HUES48 (cell line): ENCODE measurements around the gene CDC42BPB.
A peak's percentile ranks its signal among the peaks of the same experiment; 100 is the strongest.

Source experiments
- H3K27ac ChIP-seq: one replicate; pipeline ENCODE4 v1.7.0; 2013; ENCODE audit warnings: low read depth, low read length, inconsistent platforms
- H3K27me3 ChIP-seq: 2 replicates; pipeline ENCODE4 v1.6.1; 2013; ENCODE audit warnings: mild to moderate bottlenecking, low read length; ENCODE audit not compliant: control insufficient read depth, insufficient read depth
- H3K36me3 ChIP-seq: 2 replicates; pipeline ENCODE4 v1.6.1; 2013; ENCODE audit warnings: low read length; ENCODE audit not compliant: control insufficient read depth, insufficient read depth
- H3K4me1 ChIP-seq: 2 replicates; pipeline ENCODE4 v1.6.1; 2013; ENCODE audit warnings: mild to moderate bottlenecking, low read length; ENCODE audit not compliant: control insufficient read depth, insufficient read depth
- H3K4me3 ChIP-seq: 2 replicates; pipeline ENCODE4 v1.5.1; 2013; ENCODE audit warnings: mild to moderate bottlenecking, low read depth, low read length
- H3K9ac ChIP-seq: 2 replicates; pipeline ENCODE4 v1.6.1; 2013; ENCODE audit warnings: mild to moderate bottlenecking, low read depth, low read length, moderate library complexity
- H3K9me3 ChIP-seq: 2 replicates; pipeline ENCODE4 v1.6.1; 2013; ENCODE audit warnings: low read length; ENCODE audit not compliant: control insufficient read depth, insufficient read depth

Gene CDC42BPB

GRCh38 chr14:103070263-103070885, 13.0 kb upstream of the CDC42BPB start:
- Histone ChIP-seq H3K4me1 (no peaks in the 10 kb centered on the region), H3K27me3 (peaks cover 4% of the 10 kb centered on the region; the same call in 1 of the 2 replicates), H3K9me3 (no peaks in the 10 kb centered on the region), H3K27ac (no peak overlapping the region), H3K4me3 (no peak overlapping the region), H3K36me3 (no peaks in the 10 kb centered on the region), H3K9ac (no peak overlapping the region)

GRCh38 chr14:103068351-103069073, 11.2 kb upstream of the CDC42BPB start:
- H3K27me3 ChIP-seq = no peaks in the 10 kb centered on the region
- no peak overlapping the region for H3K9ac ChIP-seq
- no peaks in the 10 kb centered on the region for H3K9me3 ChIP-seq
- no peaks in the 10 kb centered on the region for H3K4me1 ChIP-seq
- H3K4me3 ChIP-seq = no peak overlapping the region
- no peak overlapping the region for H3K27ac ChIP-seq
- H3K36me3 ChIP-seq = no peaks in the 10 kb centered on the region

- no peak overlapping the region for H3K27ac ChIP-seq
- no peaks in the 10 kb centered on the region for H3K4me1 ChIP-seq
- no peaks in the 10 kb centered on the region for H3K36me3 ChIP-seq
- H3K27me3 ChIP-seq = no peaks in the 10 kb centered on the region; the same call in 1 of the 2 replicates
- H3K9ac ChIP-seq = no peak overlapping the region
- no peaks in the 10 kb centered on the region for H3K9me3 ChIP-seq
- no peak overlapping the region for H3K4me3 ChIP-seq
Measured at GRCh38 chr14:103067231-103067954, 10.0 kb upstream of the CDC42BPB start.

GRCh38 chr14:103066399-103066798, 9.1 kb upstream of the CDC42BPB start:
- H3K36me3 ChIP-seq = no peaks in the 10 kb centered on the region
- H3K4me1 ChIP-seq = no peaks in the 10 kb centered on the region
- H3K27me3 ChIP-seq = no peaks in the 10 kb centered on the region; the same call in 1 of the 2 replicates
- no peak overlapping the region for H3K9ac ChIP-seq
- no peaks in the 10 kb centered on the region for H3K9me3 ChIP-seq
- H3K4me3 ChIP-seq = no peak overlapping the region
- no peak overlapping the region for H3K27ac ChIP-seq

GRCh38 chr14:103065861-103066260, 8.5 kb upstream of the CDC42BPB start:
- Histone ChIP-seq H3K9ac (no peak overlapping the region), H3K36me3 (no peaks in the 10 kb centered on the region), H3K9me3 (no peaks in the 10 kb centered on the region), H3K27me3 (no peaks in the 10 kb centered on the region; the same call in 1 of the 2 replicates), H3K4me1 (no peaks in the 10 kb centered on the region), H3K27ac (no peak overlapping the region), H3K4me3 (no peak overlapping the region)

GRCh38 chr14:103064978-103065377, 7.6 kb upstream of the CDC42BPB start:
- Histone ChIP-seq H3K36me3 (no peaks in the 10 kb centered on the region), H3K4me3 (no peak overlapping the region), H3K27ac (no peak overlapping the region), H3K4me1 (no peaks in the 10 kb centered on the region), H3K9ac (no peak overlapping the region), H3K9me3 (no peaks in the 10 kb centered on the region), H3K27me3 (no peaks in the 10 kb centered on the region; the same call in 1 of the 2 replicates)

- H3K9ac ChIP-seq = no peak overlapping the region
- H3K9me3 ChIP-seq = no peaks in the 10 kb centered on the region
- H3K27ac ChIP-seq = no peak overlapping the region
- H3K36me3 ChIP-seq = no peaks in the 10 kb centered on the region
- H3K4me1 ChIP-seq = no peaks in the 10 kb centered on the region
- H3K27me3 ChIP-seq = no peaks in the 10 kb centered on the region; the same call in 1 of the 2 replicates
- no peak overlapping the region for H3K4me3 ChIP-seq
Measured at GRCh38 chr14:103064436-103064835, 7.1 kb upstream of the CDC42BPB start.

- Histone ChIP-seq H3K27me3 (no peaks in the 10 kb centered on the region; the same call in 1 of the 2 replicates), H3K9me3 (no peaks in the 10 kb centered on the region), H3K9ac (no peak overlapping the region), H3K27ac (no peak overlapping the region), H3K4me3 (no peak overlapping the region), H3K4me1 (no peaks in the 10 kb centered on the region), H3K36me3 (no peaks in the 10 kb centered on the region)
Measured at GRCh38 chr14:103061482-103061976, 4.2 kb upstream of the CDC42BPB start.

GRCh38 chr14:103059556-103059955, 2.2 kb upstream of the CDC42BPB start:
- Histone ChIP-seq H3K36me3 (no peaks in the 10 kb centered on the region), H3K27ac (no peak overlapping the region), H3K9me3 (no peaks in the 10 kb centered on the region), H3K4me1 (0 out of 2 replicates have a peak, but pooled peaks cover 7% of the 10 kb centered on the region), H3K9ac (no peak overlapping the region), H3K4me3 (no peak overlapping the region), H3K27me3 (no peaks in the 10 kb centered on the region; the same call in 1 of the 2 replicates)

GRCh38 chr14:103058164-103059055, 1.1 kb upstream of the CDC42BPB start:
- Histone ChIP-seq H3K27me3 (no peaks in the 10 kb centered on the region; the same call in 1 of the 2 replicates), H3K4me3 (peak overlapping the region; percentile 88), H3K9ac (0 out of 2 replicates have a peak overlapping the region, but pooled peaks have one; percentile 35), H3K4me1 (0 out of 2 replicates have a peak, but pooled peaks cover 7% of the 10 kb centered on the region), H3K27ac (peak overlapping the region; percentile 42), H3K36me3 (no peaks in the 10 kb centered on the region), H3K9me3 (no peaks in the 10 kb centered on the region)
